ENCODE measurements around the gene MATR3. TPM values are rescaled to one million over a fixed set of nuclear protein-coding genes. Genes with fewer than 3 reads are reported as not detected.
A peak's percentile ranks its signal among the peaks of the same experiment; 100 is the strongest.

MATR3 gene
- total RNA-seq, 1 experiment from 2014 or later: 145 TPM

- Histone ChIP-seq H3K4me3 (peak overlapping the region; percentile 92), H3K27ac (peak overlapping the region; percentile 81), H3K27me3 (ENCODE audit: insufficient read depth, low read depth) (no peaks in the 10 kb centered on the region), H3K9me2 (ENCODE audit: insufficient read depth) (no peaks in the 10 kb centered on the region), H3K79me2 (ENCODE audit: low read depth) (peaks cover 64% of the 10 kb centered on the region), H3K36me3 (ENCODE audit: low read depth) (peaks cover 51% of the 10 kb centered on the region), H3K4me1 (replicated peaks; ENCODE audit: insufficient read depth) (peaks cover 63% of the 10 kb centered on the region), H4K20me1 (ENCODE audit: insufficient read depth) (peaks cover 39% of the 10 kb centered on the region), H3K4me2 (peak overlapping the region; percentile 99), H2AFZ (no peak overlapping the region), H3K9me3 (ENCODE audit: insufficient read depth, low read depth) (no peaks in the 10 kb centered on the region), H3F3A (ENCODE audit: insufficient read depth, low read depth) (peaks cover 64% of the 10 kb centered on the region)
- no TSS peak for BruUV-seq (replicated peaks)
- no peak for DNase-seq
- ChIA-PET CTCF (interaction anchor here (0.6 kb wide), 1 partner anchor 62 kb away, joined by 8 read pairs; no protein-coding TSS in a partner anchor), POLR2A (ENCODE audit: unreplicated experiment) (interaction anchor here (0.5 to 1.1 kb wide), 6 partner anchors 19 to 700 kb away, joined by 3 to 17 read pairs (median 10); partner anchors contain the start of genes HSPA9 and SIL1)
- intact Hi-C loops (cut with micrococcal nuclease; ENCODE audit: unreplicated experiment): loop anchor here (10.0 kb wide), 1 partner anchor 521 kb away; the partner anchor contains the start of gene CTNNA1
- TF ChIP-seq CTCF (conservative IDR thresholded peaks at IDR 0.05) (no peak), EZH2 (IDR thresholded peaks at IDR 0.05; ENCODE audit: low read depth) (no peak)
These were observed 18.0 kb upstream of the MATR3 start for GRCh38 chr5:139275536-139275935.

GRCh38 chr5:139275956-139276355, 17.6 kb upstream of the MATR3 start:
- POLR2A ChIA-PET (ENCODE audit: unreplicated experiment): interaction anchor here (0.5 to 1.1 kb wide), 6 partner anchors 18 to 779 kb away, joined by 3 to 17 read pairs (median 6); partner anchors contain the start of genes HSPA9 and SIL1
- Histone ChIP-seq H4K20me1 (ENCODE audit: insufficient read depth) (peaks cover 43% of the 10 kb centered on the region), H3K9me3 (ENCODE audit: insufficient read depth, low read depth) (no peaks in the 10 kb centered on the region), H3F3A (ENCODE audit: insufficient read depth, low read depth) (peaks cover 67% of the 10 kb centered on the region), H3K4me1 (replicated peaks; ENCODE audit: insufficient read depth) (peaks cover 67% of the 10 kb centered on the region), H3K27me3 (ENCODE audit: insufficient read depth, low read depth) (no peaks in the 10 kb centered on the region), H2AFZ (no peak overlapping the region), H3K36me3 (ENCODE audit: low read depth) (peaks cover 55% of the 10 kb centered on the region), H3K27ac (peak overlapping the region; percentile 81), H3K9me2 (ENCODE audit: insufficient read depth) (no peaks in the 10 kb centered on the region), H3K79me2 (ENCODE audit: low read depth) (peaks cover 68% of the 10 kb centered on the region), H3K4me2 (peak overlapping the region; percentile 99), H3K4me3 (peak overlapping the region; percentile 92)
- DNase-seq: peak in 1 of 2 experiments; percentile 63
- TF ChIP-seq CTCF (conservative IDR thresholded peaks at IDR 0.05) (no peak), EZH2 (IDR thresholded peaks at IDR 0.05; ENCODE audit: low read depth) (no peak)
- BruUV-seq (replicated peaks): no TSS peak
- intact Hi-C loops (cut with micrococcal nuclease; ENCODE audit: unreplicated experiment): loop anchor here (10.0 kb wide), 1 partner anchor 521 kb away; the partner anchor contains the start of gene CTNNA1
- CTCF ChIA-PET: interaction anchor here (0.6 kb wide), 3 partner anchors 42 to 338 kb away, joined by 4 to 10 read pairs (median 8); no protein-coding TSS in a partner anchor

GRCh38 chr5:139276426-139276825, 17.1 kb upstream of the MATR3 start:
- Histone ChIP-seq H3K79me2 (ENCODE audit: low read depth) (peaks cover 71% of the 10 kb centered on the region), H3K4me3 (peak overlapping the region; percentile 92), H3K4me1 (replicated peaks; ENCODE audit: insufficient read depth) (peaks cover 64% of the 10 kb centered on the region), H2AFZ (no peak overlapping the region), H4K20me1 (ENCODE audit: insufficient read depth) (peaks cover 48% of the 10 kb centered on the region), H3K4me2 (peak overlapping the region; percentile 99), H3K9me3 (ENCODE audit: insufficient read depth, low read depth) (no peaks in the 10 kb centered on the region), H3K36me3 (ENCODE audit: low read depth) (peaks cover 60% of the 10 kb centered on the region), H3K27ac (peak overlapping the region; percentile 81), H3K9me2 (ENCODE audit: insufficient read depth) (no peaks in the 10 kb centered on the region), H3F3A (ENCODE audit: insufficient read depth, low read depth) (peaks cover 67% of the 10 kb centered on the region), H3K27me3 (ENCODE audit: insufficient read depth, low read depth) (no peaks in the 10 kb centered on the region)
- intact Hi-C loops (cut with micrococcal nuclease; ENCODE audit: unreplicated experiment): loop anchor here (10.0 kb wide), 1 partner anchor 522 kb away; the partner anchor contains the start of gene CTNNA1
- POLR2A ChIA-PET (ENCODE audit: unreplicated experiment): interaction anchor here (0.5 to 1.1 kb wide), 7 partner anchors 18 to 780 kb away, joined by 3 to 12 read pairs (median 5); partner anchors contain the start of gene HSPA9
- DNase-seq: peak in 1 of 2 experiments; percentile 82
- BruUV-seq (replicated peaks): no TSS peak
- CTCF ChIA-PET: interaction anchor here (0.6 kb wide), 2 partner anchors 42 to 338 kb away, joined by 4 to 10 read pairs; no protein-coding TSS in a partner anchor
- TF ChIP-seq CTCF (conservative IDR thresholded peaks at IDR 0.05): no peak
- no peak for TF ChIP-seq EZH2 (IDR thresholded peaks at IDR 0.05; ENCODE audit: low read depth)
